Testis (tissue), 3 donors: ENCODE measurements around the gene MEOX1. TPM values are rescaled to one million over a fixed set of nuclear protein-coding genes. Genes with fewer than 3 reads are reported as not detected.
A peak's percentile ranks its signal among the peaks of the same experiment; 100 is the strongest.

Experiments used
- DNase-seq: peaks from one replicate; pipeline ENCODE4 v3.0.0-alpha.2; 2019
- H3K27ac ChIP-seq, 2 donors: fragments of 200-600 bp; sonication (generic); one replicate each; pipeline ENCODE4 v1.5.1; 2019
- H3K27me3 ChIP-seq: fragments of 200-600 bp; sonication (generic); one replicate; pipeline ENCODE4 v1.5.1; 2019
- H3K36me3 ChIP-seq: fragments of 200-600 bp; sonication (generic); one replicate; pipeline ENCODE4 v1.5.1; 2017; ENCODE audit warnings: low read depth; ENCODE audit errors: missing control alignments
- H3K4me1 ChIP-seq: fragments of 200-600 bp; sonication (generic); one replicate; pipeline ENCODE4 v1.5.1; 2019
- H3K4me3 ChIP-seq, 2 donors: fragments of 200-600 bp; sonication (generic); one replicate each; pipeline ENCODE4 v1.5.1; 2017 to 2019
- H3K9me3 ChIP-seq: fragments of 200-600 bp; sonication (generic); one replicate; pipeline ENCODE4 v1.5.1; 2017
- POLR2A ChIP-seq: fragments of 450-650 bp; IDR thresholded peaks from one replicate; pipeline ENCODE4 v1.6.1; 2017; ENCODE audit warnings: antibody characterized with exemption, mild to moderate bottlenecking, moderate library complexity
- WGBS, 2 donors: methylation state at CpG; one replicate each; pipeline ENCODE4 v1.1.5; 2018; 5-methylcytosine and 5-hydroxymethylcytosine counted together
- intact Hi-C: fragments of 100-400 bp; cut with DNase I; formaldehyde crosslinking; loops from one replicate; pipeline ENCODE4 v1.15.1; 2023; ENCODE audit warnings: low total_unique reads
- polyA plus RNA-seq: library from polyadenylated mRNA; stranded (reverse); fragments of 350-450 nt; fragmentation: Illumina TruSeq; extraction: RNeasy Lipid Tissue Mini Kit (QIAGEN cat#74804); gene quantifications from one replicate; pipeline ENCODE4 v1.2.3, GENCODE V29; 2014; ENCODE audit warnings: low read depth, low replicate concordance; ENCODE audit not compliant: insufficient read depth
- total RNA-seq, 2 donors: library from RNA; depleted of rRNA; stranded (reverse); fragments of >200 nt; gene quantifications; one replicate each; pipeline ENCODE4 v1.2.3, GENCODE V29; 2016
- TF ChIP-seq, protein P1 (sequence below), 3 experiments: fragments of 450-650 bp in 2 of 3; fragments of 200-600 bp in 1 of 3; sonication (generic) in 1 of 3; IDR thresholded peaks; one replicate each; pipeline ENCODE4 v1.5.1; 2016 to 2019; ENCODE audit warnings: antibody characterized with exemption in 3 of 3, mild to moderate bottlenecking in 2 of 3, moderate library complexity in 1 of 3

MEOX1 gene
- total and polyA plus RNA-seq, 3 donors from 2014 or later: 0.12 to 6.1 (median 2.8) TPM

DNA sequence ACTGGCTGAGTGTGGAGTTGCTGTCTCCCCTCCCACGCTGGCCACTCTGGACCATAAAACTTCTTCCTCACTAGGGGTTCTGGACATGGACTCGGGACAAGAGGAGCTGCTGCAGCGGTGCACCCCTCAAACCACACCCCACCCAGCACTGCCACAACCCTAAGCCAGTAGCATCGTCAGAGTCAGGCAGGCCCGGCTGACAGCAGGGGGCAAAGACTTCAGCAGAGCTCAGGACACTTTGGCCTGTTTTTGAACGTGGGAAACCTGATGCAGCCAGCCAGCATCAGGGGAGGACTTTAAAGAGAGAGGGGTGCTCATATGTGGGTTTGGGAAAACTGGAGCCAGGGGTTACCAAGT, 9.6 kb downstream of the MEOX1 start:
- H3K36me3 ChIP-seq: no peaks in the 10 kb centered on the region
- no peak for TF ChIP-seq POLR2A
- TF ChIP-seq, protein P1, sequence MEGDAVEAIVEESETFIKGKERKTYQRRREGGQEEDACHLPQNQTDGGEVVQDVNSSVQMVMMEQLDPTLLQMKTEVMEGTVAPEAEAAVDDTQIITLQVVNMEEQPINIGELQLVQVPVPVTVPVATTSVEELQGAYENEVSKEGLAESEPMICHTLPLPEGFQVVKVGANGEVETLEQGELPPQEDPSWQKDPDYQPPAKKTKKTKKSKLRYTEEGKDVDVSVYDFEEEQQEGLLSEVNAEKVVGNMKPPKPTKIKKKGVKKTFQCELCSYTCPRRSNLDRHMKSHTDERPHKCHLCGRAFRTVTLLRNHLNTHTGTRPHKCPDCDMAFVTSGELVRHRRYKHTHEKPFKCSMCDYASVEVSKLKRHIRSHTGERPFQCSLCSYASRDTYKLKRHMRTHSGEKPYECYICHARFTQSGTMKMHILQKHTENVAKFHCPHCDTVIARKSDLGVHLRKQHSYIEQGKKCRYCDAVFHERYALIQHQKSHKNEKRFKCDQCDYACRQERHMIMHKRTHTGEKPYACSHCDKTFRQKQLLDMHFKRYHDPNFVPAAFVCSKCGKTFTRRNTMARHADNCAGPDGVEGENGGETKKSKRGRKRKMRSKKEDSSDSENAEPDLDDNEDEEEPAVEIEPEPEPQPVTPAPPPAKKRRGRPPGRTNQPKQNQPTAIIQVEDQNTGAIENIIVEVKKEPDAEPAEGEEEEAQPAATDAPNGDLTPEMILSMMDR (IDR thresholded peaks at IDR 0.05): no peak
- intact Hi-C loops: no loop called here

DNA sequence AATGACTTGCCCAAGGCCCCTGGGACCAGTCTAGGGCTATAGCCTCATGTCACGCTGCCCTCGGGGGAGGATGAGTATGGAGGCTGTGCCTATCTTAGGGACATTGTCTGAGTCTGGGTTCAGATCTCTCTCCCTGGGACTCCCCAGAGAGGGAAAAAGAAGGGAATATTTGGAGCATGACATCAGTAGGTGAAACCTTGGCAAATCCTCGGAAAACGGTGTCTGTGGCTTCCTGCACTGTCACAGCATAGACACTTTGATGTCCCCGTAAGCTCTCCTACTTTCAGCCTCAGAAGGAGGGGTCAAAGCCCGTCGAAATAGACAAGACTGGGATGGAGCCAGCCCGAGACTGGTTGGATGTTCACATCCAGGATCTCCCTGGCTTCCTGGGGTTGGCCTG, 11.3 kb downstream of the MEOX1 start:
- H3K4me1 ChIP-seq: peaks cover 13% of the 10 kb centered on the region
- DNase-seq: no peak
- 75 to 85% methylated on average over 8 of the region's 8 CpGs for WGBS, 2 donors
- TF ChIP-seq, protein P1 (IDR thresholded peaks at IDR 0.05): no peak
- no peak for TF ChIP-seq POLR2A
- intact Hi-C loops: no loop called here
- H3K27me3 ChIP-seq: no peaks in the 10 kb centered on the region
- no peak overlapping the region for H3K27ac ChIP-seq
- no peak overlapping the region for H3K4me3 ChIP-seq
- H3K36me3 ChIP-seq: no peaks in the 10 kb centered on the region
- H3K9me3 ChIP-seq: no peaks in the 10 kb centered on the region

More for the DNA sequence above, 9.6 kb downstream of the MEOX1 start:
- Histone ChIP-seq H3K4me1 (peaks cover 5% of the 10 kb centered on the region), H3K27ac (no peak overlapping the region), H3K27me3 (no peaks in the 10 kb centered on the region), H3K9me3 (no peaks in the 10 kb centered on the region), H3K4me3 (no peak overlapping the region)
- DNase-seq: no peak
- 65 to 73% methylated on average over 5 to 6 of the region's 6 CpGs for WGBS, 2 donors

DNA sequence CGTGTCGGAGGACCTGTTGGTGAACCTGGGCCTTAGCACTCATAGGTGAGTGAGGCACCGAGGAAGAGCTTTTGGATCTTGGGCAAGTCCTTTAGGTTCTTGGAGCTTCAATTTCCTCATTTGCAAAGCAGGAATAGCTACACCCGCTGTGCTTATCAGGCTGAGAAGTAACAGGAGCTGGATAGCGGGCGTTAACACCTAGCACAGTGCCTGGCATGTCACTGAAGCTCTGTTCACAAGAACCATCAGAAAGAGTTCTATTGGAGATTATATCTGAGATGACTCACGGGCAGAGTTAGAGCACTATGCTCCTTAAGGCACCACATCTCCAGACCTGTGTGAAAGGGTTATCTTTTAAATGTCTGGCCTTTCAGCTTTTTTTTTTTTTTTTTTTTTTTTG, 12.8 kb downstream of the MEOX1 start:
- H3K4me3 ChIP-seq: no peak overlapping the region
- DNase-seq: no peak
- H3K27me3 ChIP-seq: no peaks in the 10 kb centered on the region
- H3K4me1 ChIP-seq: peaks cover 15% of the 10 kb centered on the region
- TF ChIP-seq, protein P1 (IDR thresholded peaks at IDR 0.05): no peak
- no peak for TF ChIP-seq POLR2A
- 90% methylated on average over 7 of the region's 7 CpGs for WGBS, 2 donors
- intact Hi-C loops: no loop called here
- H3K9me3 ChIP-seq: no peaks in the 10 kb centered on the region
- no peak overlapping the region for H3K27ac ChIP-seq
- no peaks in the 10 kb centered on the region for H3K36me3 ChIP-seq

DNA sequence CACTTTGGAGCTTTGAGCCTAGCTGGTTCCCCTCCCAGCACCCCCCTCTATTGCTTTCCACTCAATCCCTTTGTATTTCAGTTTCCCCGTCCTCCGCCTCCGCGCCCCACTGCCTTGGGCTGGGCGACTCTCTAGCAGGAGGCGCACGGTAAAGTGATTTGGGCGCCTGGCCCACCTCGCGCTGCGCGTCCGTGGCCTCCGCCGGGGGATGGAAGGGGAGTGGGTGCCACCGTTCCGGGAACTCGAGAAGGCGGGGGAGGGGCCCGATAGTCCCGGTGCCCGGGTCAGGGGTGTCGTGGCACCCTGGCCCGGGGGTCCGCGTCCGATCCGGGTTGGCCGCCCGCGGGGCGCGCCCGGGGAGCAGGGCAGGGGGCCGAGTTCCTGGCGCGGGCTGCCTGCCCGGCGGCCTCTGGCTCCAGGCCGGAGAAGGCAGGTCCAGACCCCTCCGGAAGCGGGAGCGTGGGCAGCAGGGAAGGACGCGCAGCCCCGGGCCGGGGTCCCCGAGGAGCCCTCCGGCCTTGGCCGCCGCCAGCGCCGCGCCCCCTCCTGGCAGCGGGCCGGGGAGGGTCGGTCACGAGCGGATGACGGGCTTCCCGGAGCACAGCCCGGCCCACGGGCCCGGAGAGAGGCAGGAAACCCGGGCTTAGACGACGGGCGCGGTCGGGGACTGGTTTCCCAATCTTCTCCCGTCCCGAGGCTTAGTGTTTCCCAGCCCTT, 15.8 kb downstream of the MEOX1 start:
- TF ChIP-seq, protein P1 (IDR thresholded peaks at IDR 0.05): no peak
- TF ChIP-seq POLR2A: no peak
- no peaks in the 10 kb centered on the region for H3K9me3 ChIP-seq
- H3K27me3 ChIP-seq: no peaks in the 10 kb centered on the region
- intact Hi-C loops: no loop called here
- no peaks in the 10 kb centered on the region for H3K36me3 ChIP-seq
- peak; percentile 56 for DNase-seq
- 1 to 4% methylated on average over 11 to 68 of the region's 72 CpGs for WGBS, 2 donors
- peak overlapping the region; percentile 46 to 59 for H3K4me3 ChIP-seq
- H3K4me1 ChIP-seq: peaks cover 24% of the 10 kb centered on the region
- H3K27ac ChIP-seq: peak overlapping the region; percentile 80 to 83

DNA sequence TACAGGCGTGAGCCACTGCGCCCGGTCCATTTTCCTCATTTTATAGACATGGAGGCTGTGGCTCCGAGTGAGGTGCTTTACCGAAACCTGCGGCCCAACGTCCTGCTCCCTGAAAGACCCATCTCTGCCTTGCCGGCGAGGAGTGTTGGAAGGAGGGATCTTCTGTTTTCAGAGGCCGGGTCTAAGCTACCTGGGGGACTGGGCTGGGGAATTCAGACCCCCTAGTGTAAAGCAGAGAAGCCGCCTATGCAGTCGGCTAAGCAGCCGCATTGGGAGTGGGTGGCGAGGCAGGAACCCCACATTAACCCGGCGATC, 16.3 kb downstream of the MEOX1 start:
- no peaks in the 10 kb centered on the region for H3K9me3 ChIP-seq
- H3K27ac ChIP-seq: peak overlapping the region; percentile 80 to 83
- H3K27me3 ChIP-seq: no peaks in the 10 kb centered on the region
- H3K4me3 ChIP-seq: peak overlapping the region; percentile 46 to 59
- peaks cover 29% of the 10 kb centered on the region for H3K4me1 ChIP-seq
- H3K36me3 ChIP-seq: no peaks in the 10 kb centered on the region
- WGBS, 2 donors: 41 to 65% methylated on average over 11 to 16 of the region's 16 CpGs
- intact Hi-C loops: no loop called here
- TF ChIP-seq, protein P1 (IDR thresholded peaks at IDR 0.05): no peak
- no peak for TF ChIP-seq POLR2A
- DNase-seq: no peak
